Germinal center (tissue), 1 donor: Measurements from ENCODE around the gene HELLS.
"Not testable (repeated sequence)": the region's sequence is repeated elsewhere in the genome, so short reads cannot be mapped to it uniquely, and the experiment has no call there.

Experiments used
- DNase-seq: peaks from one replicate; pipeline ENCODE4 v3.0.0; 2012; ENCODE audit warnings: mixed read lengths, low spot score

HELLS gene

DNA sequence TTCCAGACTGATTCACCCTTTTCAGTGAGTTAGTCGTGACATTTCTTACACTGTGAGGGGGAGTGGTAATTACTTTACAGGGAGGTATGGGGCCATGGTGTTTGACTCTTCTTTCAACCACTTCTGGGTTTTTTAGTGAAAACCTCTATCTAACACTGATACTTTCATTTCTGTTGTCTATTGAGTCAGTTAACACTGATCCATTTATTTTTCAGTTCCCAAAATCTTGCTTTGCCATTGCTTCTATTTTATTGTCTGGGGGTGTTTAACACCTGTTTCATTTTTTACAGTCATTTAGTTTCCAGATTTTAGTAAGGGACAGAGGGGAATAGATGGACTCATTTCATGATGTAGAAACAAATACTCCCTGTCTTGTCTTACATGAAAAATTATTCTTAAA lies 61.5 kb downstream of the HELLS start:
- no peak for DNase-seq

DNA sequence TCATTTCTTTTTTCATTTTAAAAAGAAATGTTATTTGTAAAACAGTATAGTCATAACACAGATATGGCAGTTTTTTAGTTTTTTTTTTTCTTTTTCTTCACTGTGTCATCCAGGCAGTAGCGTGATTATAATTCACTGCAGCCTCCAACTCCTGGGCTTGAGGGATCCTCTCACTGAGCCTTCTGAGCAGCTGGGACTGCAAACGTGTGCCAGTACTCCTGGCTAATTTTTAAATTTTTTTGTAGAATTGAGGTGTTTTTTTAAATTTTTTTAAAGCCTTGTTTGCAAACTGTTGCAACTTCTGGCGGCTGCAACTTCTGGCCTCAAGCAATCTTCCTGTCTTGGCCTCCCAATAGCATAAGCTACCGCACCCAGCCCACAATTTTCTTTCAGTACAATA lies 63.0 kb downstream of the HELLS start:
- no peak for DNase-seq

DNA sequence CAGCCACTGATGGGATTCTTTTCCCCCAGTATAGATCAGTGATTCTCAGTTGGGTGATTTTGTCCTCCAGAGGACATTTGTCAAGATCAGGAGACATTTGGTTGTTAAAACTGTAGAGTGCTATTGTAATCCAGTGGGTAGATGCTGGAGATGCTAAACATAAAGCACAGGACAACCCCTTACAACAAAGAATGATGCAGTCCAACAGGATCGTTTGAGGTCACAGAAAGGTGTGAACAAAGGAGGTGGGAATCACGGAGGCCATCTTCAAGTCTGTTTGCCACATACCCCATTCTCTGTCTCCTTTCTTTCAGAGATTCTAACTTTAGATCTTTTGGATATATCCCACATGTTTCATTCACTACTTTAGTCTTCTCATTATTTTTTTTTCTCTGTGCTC lies 69.0 kb downstream of the HELLS start:
- DNase-seq: no peak

DNA sequence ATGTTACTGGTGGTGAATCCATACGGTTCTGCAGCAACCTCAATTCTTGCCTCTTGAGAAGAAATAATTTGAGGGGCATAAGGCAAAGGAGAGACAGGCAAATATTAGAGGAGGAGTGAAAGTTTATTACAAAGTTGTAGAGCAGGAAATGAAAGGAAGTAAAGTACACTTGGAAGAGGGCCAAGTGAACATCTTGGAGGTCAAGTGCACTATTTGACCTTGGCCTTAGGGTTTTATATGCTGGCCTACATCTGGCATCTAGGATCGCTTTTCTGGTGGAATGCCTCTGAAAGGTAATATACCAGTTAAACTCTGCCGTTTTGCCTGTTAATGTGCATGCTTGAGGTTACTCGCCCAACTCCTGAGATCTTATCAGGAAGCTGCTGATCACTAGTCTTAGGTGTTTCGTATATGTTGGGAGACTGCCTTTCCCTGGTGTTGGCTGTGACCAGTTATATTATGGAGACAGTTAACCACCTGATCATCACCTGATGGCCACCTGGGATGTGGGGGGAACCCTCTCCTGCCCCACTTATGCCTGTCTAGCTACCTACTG lies 71.9 kb downstream of the HELLS start:
- no peak for DNase-seq

DNA sequence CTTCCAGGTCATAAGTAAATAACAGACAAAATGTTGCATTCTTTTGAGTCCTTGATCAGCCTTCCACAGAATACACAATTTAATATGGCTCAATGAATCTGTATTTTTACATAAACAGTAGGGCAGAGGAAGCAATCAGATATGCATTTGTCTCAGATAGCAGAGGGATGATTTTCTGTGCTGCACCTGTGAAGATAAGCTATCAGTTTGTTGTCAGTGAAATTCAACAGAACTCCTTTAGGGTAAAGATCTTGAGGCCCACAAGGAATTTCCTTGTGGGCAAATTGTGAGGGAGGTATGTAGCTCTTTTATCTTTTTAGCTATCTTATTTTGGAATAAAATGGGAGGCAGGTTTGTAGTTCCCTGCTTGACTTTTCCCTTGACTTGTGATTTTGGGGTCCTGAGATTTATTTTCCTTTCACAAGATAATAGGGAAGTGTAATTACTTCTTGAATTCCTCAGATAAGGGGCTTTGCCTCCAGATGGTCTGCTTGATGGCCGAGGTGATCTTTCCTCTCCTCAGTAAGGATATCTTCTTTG lies 77.1 kb downstream of the HELLS start:
- no peak for DNase-seq

DNA sequence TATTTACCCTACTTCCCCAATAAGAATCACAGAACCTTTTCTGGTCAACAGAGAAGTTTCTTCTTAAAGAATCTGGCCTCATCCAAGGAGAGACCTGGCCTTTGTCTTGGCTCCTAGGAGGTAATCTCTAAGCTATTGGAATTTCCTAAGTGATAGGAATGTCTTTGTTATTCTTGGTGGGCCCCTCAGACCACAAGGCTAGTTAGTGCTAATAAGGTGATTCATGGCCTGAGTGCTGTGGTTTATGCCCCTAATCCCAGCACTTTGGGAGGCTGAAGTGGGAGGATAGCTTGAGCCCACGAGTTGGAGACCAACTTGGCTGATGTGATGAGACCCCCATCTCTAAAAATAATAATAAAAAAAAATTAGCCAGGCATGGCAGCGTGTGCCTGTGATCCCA lies 78.0 kb downstream of the HELLS start:
- no peak for DNase-seq

DNA sequence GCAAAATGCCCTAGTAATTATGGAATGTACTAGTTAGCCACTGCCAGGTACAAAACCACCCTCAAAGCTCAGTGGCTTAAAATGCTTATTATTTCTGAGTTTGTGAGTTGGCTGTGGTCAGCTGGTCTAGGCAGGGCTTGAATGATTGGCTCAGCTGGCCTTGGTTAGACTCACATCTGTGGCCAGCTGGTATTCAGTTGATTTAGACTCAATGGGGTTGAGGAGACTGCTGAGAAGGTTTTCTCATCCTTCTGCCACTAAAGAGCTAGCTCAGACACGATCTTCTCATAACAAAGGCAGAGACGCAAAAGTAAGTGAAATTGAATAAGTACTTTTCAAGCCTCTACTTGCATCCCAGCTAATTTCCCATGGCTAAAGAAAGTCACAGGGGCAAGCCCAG lies 80.9 kb downstream of the HELLS start:
- DNase-seq: no peak

DNA sequence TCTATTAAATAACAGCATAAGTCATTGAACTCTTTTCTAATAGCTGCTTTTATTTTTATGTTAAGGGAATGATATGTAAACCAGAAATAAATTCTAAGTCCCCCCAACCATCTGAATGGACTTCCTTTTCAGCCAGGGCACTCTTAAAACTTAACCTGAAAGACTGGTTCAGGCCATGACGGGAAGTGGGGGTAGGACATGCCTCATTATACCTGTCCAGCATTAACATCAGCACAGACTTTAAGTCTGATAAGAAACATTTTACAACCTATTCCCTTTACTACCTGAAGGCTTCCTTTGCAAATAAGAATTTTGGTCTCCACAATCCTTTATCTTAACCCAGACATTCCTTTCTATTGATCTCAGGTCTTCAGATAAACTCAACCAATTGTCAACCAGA lies 81.9 kb downstream of the HELLS start:
- no peak for DNase-seq

DNA sequence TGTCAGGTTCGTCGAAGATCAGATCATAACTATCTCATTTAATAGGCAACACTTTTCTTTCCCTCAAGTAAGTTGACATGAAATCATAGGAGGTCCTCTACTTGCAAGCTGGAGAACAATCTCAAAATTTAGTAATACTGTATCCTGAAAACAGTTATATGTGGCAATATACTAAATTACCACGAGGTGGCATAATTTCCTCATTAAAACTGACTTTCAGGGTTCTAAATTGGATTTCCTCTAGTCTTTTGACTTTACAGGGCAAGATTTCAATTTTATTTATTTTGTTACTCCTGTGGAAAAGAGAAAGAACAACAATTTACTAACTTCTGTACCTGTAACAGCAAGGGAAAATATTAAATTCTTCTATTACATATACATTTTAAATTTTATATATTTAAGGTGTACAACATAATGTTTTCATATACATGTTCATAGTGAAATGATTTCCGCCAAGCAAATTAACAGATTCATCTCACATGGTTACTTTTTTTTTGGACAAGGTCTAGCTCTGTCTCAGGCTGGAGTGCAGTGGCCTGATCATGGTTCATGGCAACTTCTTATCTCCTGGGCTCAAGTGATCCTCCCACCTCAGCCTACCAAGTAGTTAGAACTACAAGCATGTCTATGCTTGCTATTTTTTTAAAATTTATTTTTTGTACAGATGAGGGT lies 84.6 kb downstream of the HELLS start:
- peak; percentile 14 for DNase-seq

DNA sequence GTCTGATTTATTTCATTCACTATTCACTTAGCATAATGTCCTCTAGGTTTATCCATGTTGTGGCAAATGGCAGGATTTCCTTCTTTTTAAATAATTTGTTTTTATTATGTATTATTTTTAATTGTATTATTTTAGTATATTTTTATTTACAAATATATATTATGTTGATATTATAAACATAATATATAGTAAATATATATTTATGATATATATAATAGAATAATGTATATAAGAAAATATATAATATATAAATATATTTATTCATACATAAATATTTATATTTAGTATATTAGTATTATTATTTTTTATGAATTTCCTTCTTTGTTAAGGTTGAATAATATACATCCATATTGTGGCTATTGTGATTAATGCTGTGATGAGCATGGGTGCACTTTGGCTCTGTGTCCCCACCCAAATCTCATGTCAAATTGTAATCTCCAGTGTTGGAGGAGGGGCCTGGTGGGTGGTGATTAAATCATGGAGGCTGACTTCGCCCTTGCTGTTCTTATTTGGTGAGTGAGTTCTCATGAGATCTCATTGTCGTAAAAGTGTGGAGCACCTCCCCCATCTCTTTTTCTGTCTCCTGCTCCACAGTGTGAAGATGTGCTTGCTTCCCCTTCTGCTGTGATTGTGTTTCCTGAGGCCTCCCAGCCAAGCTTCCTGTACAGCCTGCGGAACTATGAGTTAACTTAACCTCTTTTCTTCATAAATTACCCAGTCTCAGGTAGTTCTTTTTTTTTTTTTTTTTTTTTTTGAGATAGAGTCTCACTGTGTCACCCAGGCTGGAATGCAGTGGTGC lies 85.7 kb downstream of the HELLS start:
- DNase-seq: no peak

DNA sequence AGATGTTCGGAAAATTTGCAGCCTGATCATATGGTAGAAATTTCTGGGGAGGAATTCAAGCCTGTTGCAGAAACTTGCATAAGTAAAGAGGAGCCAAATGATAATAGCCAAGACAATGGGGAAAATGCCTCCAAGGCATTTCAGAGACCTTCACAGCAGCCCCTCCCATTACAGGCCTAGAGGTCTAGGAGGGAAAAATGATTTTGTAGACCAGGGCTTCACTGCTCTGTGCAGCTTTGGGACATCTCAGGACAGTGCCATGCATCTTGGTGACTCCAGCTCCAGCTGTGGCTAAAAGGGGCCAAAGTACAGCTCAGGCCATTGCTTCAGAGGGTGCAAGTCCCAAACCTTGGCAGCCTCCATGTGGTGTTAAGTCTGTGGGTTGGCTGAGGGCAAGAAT lies 87.4 kb downstream of the HELLS start:
- DNase-seq: no peak

DNA sequence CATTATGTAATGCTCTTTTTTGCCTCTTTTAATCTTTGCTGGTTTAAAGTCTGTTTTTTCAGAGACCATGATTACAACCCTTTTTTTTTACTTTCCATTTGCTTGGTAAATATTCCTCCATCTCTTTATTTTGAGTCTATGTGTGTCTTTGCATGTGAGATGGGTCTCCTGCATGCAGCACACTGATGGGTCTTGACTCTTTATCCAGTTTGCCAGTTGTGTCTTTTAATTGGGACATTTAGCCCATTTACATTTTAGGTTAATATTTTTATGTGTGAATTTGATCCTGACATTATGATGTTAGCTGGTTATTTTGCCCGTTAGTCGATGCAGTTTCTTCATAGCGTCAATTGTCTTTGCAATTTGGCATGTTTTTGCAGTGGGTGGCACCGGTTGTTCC lies 92.5 kb downstream of the HELLS start:
- not testable (repeated sequence) for DNase-seq

DNA sequence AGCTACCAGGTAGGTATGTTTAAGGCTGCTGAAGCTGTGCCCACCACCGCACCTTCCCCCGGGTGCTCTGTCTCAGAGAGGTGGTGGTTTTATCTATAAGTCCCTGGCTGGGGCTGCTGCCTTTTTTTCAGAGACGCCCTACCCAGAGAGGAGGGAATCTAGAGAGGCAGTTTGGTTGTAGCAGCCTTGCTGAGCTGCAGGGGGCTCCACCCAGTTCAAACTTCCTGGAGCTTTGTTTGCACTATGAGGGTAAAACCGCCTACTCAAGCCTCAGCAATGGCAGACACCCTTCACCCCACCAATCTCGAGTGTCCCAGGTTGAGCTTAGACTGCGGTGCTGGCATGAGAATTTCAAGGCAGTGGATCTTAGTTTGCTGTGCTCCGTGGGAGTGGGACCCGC lies 94.3 kb downstream of the HELLS start:
- DNase-seq: no peak

DNA sequence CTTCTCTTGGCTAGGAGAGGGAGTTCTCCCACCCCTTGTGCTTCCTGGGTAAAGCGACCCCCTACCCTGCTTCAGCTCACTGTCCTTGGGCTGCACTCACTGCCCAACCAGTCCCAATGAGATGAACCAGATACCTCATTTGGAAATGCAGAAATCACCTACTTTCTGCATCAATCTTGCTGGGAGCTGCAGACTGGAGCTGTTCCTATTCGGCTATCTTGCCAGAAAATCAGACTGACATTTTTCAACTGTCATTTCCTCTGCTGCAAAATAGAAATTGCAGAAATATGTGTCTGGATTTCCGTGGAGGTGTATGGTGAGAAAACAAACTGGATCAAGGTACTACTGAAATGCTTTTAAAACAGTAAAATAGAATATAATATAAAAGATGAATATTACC lies 95.0 kb downstream of the HELLS start:
- DNase-seq: no peak

DNA sequence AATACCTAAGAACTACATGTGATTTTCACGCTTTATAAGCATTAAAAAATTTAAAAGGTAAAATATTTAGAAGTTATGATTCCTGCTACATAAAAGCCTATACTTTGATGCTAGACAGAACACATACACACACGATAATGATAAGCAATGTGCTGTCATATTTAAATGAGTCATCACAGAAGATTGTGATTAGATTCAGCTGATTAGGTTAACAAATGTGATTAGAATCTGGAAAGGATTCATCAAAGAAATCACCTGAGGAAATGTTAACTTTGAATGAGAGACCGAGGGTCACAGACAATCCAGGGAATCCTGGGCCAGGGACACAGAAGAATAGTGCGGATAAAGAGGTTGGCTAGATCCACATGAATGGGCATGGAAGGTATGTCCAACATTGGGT lies 95.9 kb downstream of the HELLS start:
- no peak for DNase-seq

DNA sequence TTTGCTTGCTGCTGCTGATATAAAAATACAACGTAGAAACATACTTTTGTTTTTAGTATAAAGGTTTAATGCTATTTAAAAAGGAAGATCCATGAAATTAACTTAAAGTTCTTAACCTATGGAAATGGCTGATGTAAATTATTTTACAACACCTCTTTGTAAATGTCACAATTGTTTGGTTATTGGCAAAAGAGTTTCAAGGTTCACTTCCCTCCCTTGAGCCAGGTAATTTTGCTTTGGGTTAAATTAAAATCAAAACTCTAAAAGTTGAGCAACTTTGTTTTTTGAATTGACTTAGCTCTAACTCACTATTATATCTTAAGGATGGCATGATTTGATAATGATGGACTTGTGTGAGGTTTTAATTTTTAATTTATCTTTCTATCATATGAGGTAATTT lies 98.8 kb downstream of the HELLS start:
- DNase-seq: no peak

DNA sequence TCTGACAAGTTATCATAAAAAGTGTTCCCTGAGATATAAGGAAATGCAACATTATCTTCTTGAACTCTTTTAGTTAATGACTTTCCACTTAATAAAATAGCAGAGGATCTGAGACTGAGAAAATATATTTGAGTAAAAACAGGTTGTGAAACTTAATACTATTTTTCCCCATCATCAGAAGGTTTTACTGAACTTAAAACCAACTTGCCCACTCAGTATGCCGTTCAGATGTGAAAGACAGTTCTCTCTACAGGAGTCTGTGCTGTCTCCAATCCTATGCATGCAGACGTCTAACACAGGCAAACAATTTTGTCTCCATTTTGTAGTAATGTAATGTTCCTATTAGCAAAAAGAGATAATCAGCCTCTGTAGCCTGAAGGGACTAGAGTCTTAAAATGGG lies 99.7 kb downstream of the HELLS start:
- no peak for DNase-seq
